Caco-2 (cell line): ENCODE data around the gene TRIM60. TPM values are rescaled to one million over a fixed set of nuclear protein-coding genes. Genes with fewer than 3 reads are reported as not detected.
A peak's percentile ranks its signal among the peaks of the same experiment; 100 is the strongest.
"Not testable (repeated sequence)": the region's sequence is repeated elsewhere in the genome, so short reads cannot be mapped to it uniquely, and the experiment has no call there.

Experiments
- BruUV-seq: library from RNA; stranded (reverse); fragments of 400-500 nt; replicated peaks from 2 replicates; lab custom pipeline; 2021; lab: Mats Ljungman, UMichigan
- CTCF ChIA-PET: fragments of 300-600 bp; sonication (Branson Sonifier 250); formaldehyde crosslinking; loops from one replicate; lab custom pipeline; 2022; ENCODE audit warnings: antibody characterized with exemption; lab: Charles Lee
- POLR2A ChIA-PET: fragments of 300-600 bp; sonication (Branson Sonifier 250); formaldehyde crosslinking; loops from one replicate; lab custom pipeline; 2022; ENCODE audit warnings: antibody characterized with exemption; lab: Charles Lee
- DNase-seq, 2 experiments: peaks; one replicate each; pipeline versions ENCODE4 v3.0.0 to v3.0.0-alpha.2; 2020 to 2022
- H3K27me3 ChIP-seq: replicated peaks from 2 replicates; pipeline ENCODE4 v1.6.0; 2011; ENCODE audit warnings: low read length; ENCODE audit not compliant: control insufficient read depth, insufficient read depth
- H3K36me3 ChIP-seq: 2 replicates; pipeline ENCODE4 v1.5.1; 2011; ENCODE audit warnings: low read length; ENCODE audit not compliant: control insufficient read depth, insufficient read depth
- H3K4me1 ChIP-seq: fragments of 250-450 bp; sonication (Bioruptor Pico); 2 replicates; pipeline ENCODE4 v1.5.1; 2020; ENCODE audit warnings: mild to moderate bottlenecking
- H3K4me3 ChIP-seq: 2 replicates; pipeline ENCODE4 v1.5.1; 2011; ENCODE audit warnings: low read depth, mild to moderate bottlenecking, control low read depth, low read length
- H3K9me3 ChIP-seq: fragments of 250-450 bp; sonication (Bioruptor Pico); 2 replicates; pipeline ENCODE4 v1.5.1; 2020; ENCODE audit warnings: mild to moderate bottlenecking, moderate library complexity
- H3K27ac Mint-ChIP-seq: one replicate; pipeline ENCODE4 v1.8.0; 2022; ENCODE audit warnings: mixed read lengths; ENCODE audit not compliant: unreplicated experiment
- H3K27me3 Mint-ChIP-seq: one replicate; pipeline ENCODE4 v1.8.0; 2022; ENCODE audit warnings: mixed read lengths; ENCODE audit not compliant: insufficient read depth, unreplicated experiment
- H3K36me3 Mint-ChIP-seq: one replicate; pipeline ENCODE4 v1.8.0; 2022; ENCODE audit warnings: mild to moderate bottlenecking, mixed read lengths; ENCODE audit not compliant: insufficient read depth, unreplicated experiment
- H3K4me1 Mint-ChIP-seq: one replicate; pipeline ENCODE4 v1.8.0; 2022; ENCODE audit warnings: low read depth, mixed read lengths; ENCODE audit not compliant: unreplicated experiment
- H3K4me3 Mint-ChIP-seq: one replicate; pipeline ENCODE4 v1.8.0; 2022; ENCODE audit warnings: mild to moderate bottlenecking, moderate library complexity, mixed read lengths; ENCODE audit not compliant: unreplicated experiment
- H3K9me3 Mint-ChIP-seq: one replicate; pipeline ENCODE4 v1.8.0; 2022; ENCODE audit warnings: mixed read lengths; ENCODE audit not compliant: unreplicated experiment
- CTCF ChIP-seq, 2 experiments: fragments of 200-600 bp in 1 of 2; IDR thresholded peaks; 1 replicate in 1 of 2; 2 replicates in 1 of 2; pipeline versions ENCODE4 v1.5.1 to v1.8.0; 2011 to 2022; ENCODE audit warnings: antibody characterized with exemption in 1 of 2, control low read depth in 1 of 2, inconsistent platforms in 1 of 2, low read depth in 1 of 2, low read length in 1 of 2, mild to moderate bottlenecking in 1 of 2, moderate library complexity in 1 of 2; ENCODE audit not compliant: insufficient read depth in 1 of 2, severe bottlenecking in 1 of 2, unreplicated experiment in 1 of 2
- intact Hi-C: fragments of 100-400 bp; cut with micrococcal nuclease; formaldehyde crosslinking; loops from one replicate; pipeline ENCODE4 v1.10.0; 2022; ENCODE audit not compliant: unreplicated experiment
- total RNA-seq: library from RNA; stranded (reverse); gene quantifications from 2 replicates; pipeline ENCODE4 v1.2.3, GENCODE V29; 2022

The TRIM60 gene
- total RNA-seq, 1 experiment from 2014 or later, result not detected

- Mint-ChIP-seq H3K27me3 (no peaks in the 10 kb centered on the region), H3K27ac (no peak overlapping the region), H3K4me1 (no peaks in the 10 kb centered on the region), H3K36me3 (no peaks in the 10 kb centered on the region), H3K9me3 (no peaks in the 10 kb centered on the region), H3K4me3 (no peak overlapping the region)
- POLR2A ChIA-PET, result no interaction called here
- no peaks in the 10 kb centered on the region for H3K27me3 ChIP-seq
- H3K9me3 ChIP-seq, result no peaks in the 10 kb centered on the region
- BruUV-seq, result no TSS peak
- peak in 1 of 2 experiments; percentile 15 for DNase-seq
- CTCF ChIA-PET, result no interaction called here
- H3K36me3 ChIP-seq, result no peaks in the 10 kb centered on the region
- no peak for TF ChIP-seq CTCF (IDR thresholded peaks at IDR 0.05; ENCODE audit: insufficient read depth in 1 of 2, low read depth in 1 of 2, low read length in 1 of 2, severe bottlenecking in 1 of 2, unreplicated experiment in 1 of 2)
- H3K4me1 ChIP-seq, result no peaks in the 10 kb centered on the region; the same call in 1 of the 2 replicates
- intact Hi-C loops, result loop anchor here (1.0 to 5.0 kb wide), 4 partner anchors 60 to 280 kb away; no protein-coding TSS in a partner anchor
- H3K4me3 ChIP-seq, result no peak overlapping the region
Observed at GRCh38 chr4:164997324-164997723, 34.5 kb upstream of the TRIM60 start.

- Mint-ChIP-seq H3K27ac (no peak overlapping the region), H3K9me3 (no peaks in the 10 kb centered on the region), H3K27me3 (no peaks in the 10 kb centered on the region), H3K36me3 (no peaks in the 10 kb centered on the region), H3K4me3 (no peak overlapping the region), H3K4me1 (no peaks in the 10 kb centered on the region)
- no peak for DNase-seq
- no TSS peak for BruUV-seq
- intact Hi-C loops, result loop anchor here (1.0 to 5.0 kb wide), 4 partner anchors 61 to 281 kb away; no protein-coding TSS in a partner anchor
- ChIA-PET CTCF (no interaction called here), POLR2A (no interaction called here)
- TF ChIP-seq CTCF (IDR thresholded peaks at IDR 0.05; ENCODE audit: insufficient read depth in 1 of 2, low read depth in 1 of 2, low read length in 1 of 2, severe bottlenecking in 1 of 2, unreplicated experiment in 1 of 2), result no peak
- no peaks in the 10 kb centered on the region for H3K27me3 ChIP-seq
- H3K36me3 ChIP-seq, result no peaks in the 10 kb centered on the region
- H3K9me3 ChIP-seq, result no peaks in the 10 kb centered on the region
- H3K4me3 ChIP-seq, result no peak overlapping the region
- no peaks in the 10 kb centered on the region; the same call in 1 of the 2 replicates for H3K4me1 ChIP-seq
Observed at GRCh38 chr4:164997941-164998340, 33.9 kb upstream of the TRIM60 start.

DNA sequence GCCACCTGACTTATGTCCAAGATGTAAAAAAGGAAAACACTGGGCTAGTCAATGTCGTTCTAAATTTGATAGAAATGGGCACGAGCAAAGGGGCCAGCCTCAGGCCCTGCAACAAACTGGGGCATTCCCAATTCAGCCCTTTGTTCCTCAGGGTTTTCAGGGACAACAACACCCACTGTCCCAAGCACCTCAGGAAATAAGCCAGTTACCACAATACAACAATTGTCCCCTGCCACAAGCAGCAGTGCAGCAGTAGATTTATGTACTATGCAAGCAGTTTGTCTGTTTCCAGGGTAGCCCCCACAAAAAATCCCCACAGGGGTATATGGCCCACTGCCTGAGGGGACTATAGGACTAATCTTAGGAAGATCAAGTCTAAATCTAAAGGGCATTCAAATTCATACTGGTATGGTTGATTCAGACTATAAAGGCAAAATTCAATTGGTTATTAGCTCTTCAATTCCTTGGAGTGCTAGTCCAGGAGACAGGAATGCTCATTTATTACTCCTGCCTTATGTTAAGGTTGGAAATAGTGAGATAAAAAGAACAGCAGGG is 33.2 kb upstream of the TRIM60 start:
- H3K4me3 ChIP-seq, H3K4me1 Mint-ChIP-seq, H3K4me1 ChIP-seq, POLR2A ChIA-PET, H3K27ac Mint-ChIP-seq, H3K27me3 ChIP-seq, H3K27me3 Mint-ChIP-seq, BruUV-seq, H3K36me3 ChIP-seq, DNase-seq, H3K4me3 Mint-ChIP-seq, CTCF ChIA-PET, H3K9me3 Mint-ChIP-seq, H3K36me3 Mint-ChIP-seq, H3K9me3 ChIP-seq: not testable (repeated sequence)
- intact Hi-C loops, result loop anchor here (5.0 kb wide), 1 partner anchor 281 kb away; no protein-coding TSS in a partner anchor

- CTCF ChIA-PET, H3K9me3 ChIP-seq, H3K27me3 Mint-ChIP-seq, H3K27ac Mint-ChIP-seq, BruUV-seq, DNase-seq, H3K36me3 Mint-ChIP-seq, H3K27me3 ChIP-seq, H3K4me1 ChIP-seq, H3K9me3 Mint-ChIP-seq, POLR2A ChIA-PET, H3K4me1 Mint-ChIP-seq, H3K36me3 ChIP-seq, H3K4me3 ChIP-seq, H3K4me3 Mint-ChIP-seq: not testable (repeated sequence)
- intact Hi-C loops, result loop anchor here (10.0 kb wide), 1 partner anchor 93 kb away; no protein-coding TSS in a partner anchor
Observed at GRCh38 chr4:165001957-165002356, 29.8 kb upstream of the TRIM60 start.
